Measurements from ENCODE around the gene CST1.
"Not testable (repeated sequence)": the region's sequence is repeated elsewhere in the genome, so short reads cannot be mapped to it uniquely, and the experiment has no call there.

CST1 gene

DNA sequence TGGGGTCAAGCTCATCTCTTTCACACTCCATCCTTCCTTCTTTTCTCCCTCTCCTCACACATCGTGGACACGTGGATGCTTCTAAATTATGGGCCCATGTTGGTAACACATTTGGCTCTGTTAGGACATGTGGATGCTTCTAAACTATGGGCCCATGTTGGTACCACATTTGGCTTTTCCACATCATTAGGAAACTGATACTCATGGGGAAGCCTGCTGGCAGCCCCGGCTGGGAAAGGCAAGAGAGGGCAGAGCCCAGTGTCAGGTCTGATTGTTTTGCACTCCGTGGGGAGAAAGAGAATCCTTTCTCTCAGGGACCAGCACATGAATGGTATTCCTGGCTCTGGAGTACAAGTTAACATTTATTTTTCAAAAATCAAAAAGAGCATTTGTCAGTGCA, 4.0 kb upstream of the CST1 start:
- no peak for DNase-seq (ENCODE audit: low spot score)

DNA sequence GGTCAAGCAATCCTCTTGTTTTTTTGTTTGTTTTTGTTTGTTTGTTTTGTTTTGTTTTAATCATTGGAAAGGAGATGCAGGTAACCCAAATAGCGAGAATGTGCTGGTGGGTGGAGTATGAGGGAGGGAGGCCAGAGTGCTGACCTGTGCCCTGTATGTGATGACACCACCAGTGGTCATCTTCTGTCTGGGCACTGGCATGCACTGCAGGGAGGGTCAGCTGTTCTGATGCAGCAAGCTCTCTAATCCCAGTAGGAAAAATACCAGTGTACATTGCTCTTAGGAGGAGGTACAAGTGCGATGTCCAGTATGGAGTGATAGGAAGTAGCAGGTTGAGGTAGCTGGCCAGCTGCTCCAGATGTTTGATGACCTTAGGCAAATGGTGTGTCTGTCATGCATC, 2.9 kb upstream of the CST1 start:
- no peak for DNase-seq (ENCODE audit: low spot score)

DNA sequence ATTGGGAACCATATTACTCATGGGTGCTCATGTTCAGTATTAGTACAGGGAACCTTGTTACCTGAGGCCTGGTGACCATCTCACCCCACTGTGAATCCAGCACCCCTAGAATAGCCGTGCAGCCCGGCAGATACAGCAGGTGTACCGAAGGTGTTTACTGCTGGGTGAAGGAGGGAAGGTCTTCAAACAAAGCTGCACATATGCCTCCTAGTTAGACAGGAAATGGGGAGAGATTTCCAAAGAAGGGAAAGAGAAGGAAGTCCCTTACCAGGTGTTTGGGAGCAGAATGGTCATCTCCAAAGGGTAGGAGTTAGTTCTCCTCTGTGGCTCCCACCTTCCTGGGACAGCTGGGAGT, 2.4 kb upstream of the CST1 start:
- DNase-seq (ENCODE audit: low spot score), result no peak

DNA sequence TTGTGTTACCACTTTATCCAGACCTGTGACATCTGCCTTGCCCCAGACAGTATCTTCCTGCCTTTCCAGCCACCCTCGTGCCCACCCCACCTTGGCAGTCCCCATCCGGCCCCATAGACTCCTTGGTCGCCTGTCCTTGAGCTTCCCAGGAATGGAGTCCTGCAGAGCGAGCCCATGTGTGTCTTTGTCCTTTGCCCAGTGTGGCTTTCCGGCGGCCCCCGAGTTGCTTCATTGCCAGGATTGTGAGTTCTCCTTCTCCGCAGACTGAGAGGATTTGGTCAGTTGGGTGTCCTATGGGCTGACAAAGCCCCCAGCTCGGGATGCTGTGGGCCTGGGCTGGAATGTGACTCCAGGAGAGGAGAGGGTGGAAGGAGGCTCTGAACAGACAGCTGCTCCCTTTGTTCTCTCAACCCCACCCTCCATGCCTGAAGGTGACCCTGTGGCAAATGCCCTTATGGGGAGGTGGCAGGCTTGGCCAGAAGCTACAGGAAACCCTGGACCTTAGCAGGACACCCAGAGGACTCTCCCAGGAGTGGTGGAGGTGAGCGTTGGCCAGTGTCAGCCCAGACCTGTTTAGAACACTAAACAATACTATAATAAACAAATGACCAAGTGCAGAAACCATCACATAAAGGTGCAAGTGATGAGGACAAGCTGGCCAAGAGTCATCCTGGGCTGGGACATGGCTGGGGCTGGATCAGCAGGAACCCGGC, 1.9 kb upstream of the CST1 start:
- no peak for DNase-seq (ENCODE audit: low spot score)

DNA sequence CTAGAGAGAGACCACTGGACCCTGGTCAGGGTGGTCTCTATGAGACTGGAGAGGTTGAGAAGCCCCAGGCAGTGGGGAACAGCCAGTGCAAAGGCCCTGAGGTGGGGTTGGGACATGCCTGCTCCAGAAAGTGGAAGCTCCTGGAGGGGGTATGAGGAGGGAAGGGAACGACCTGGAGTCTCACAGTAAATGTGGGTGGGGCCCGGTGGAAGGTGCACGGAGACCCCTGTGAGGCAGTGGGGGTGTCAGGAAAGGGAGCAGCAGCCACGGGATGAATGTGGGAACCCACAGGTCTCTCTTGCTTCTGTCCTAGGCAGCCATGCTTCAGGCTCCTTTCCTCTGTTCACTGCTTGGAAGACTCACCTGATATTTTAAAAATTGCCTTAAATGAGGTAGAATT, 1.3 kb upstream of the CST1 start:
- no peak for DNase-seq (ENCODE audit: low spot score)

DNA sequence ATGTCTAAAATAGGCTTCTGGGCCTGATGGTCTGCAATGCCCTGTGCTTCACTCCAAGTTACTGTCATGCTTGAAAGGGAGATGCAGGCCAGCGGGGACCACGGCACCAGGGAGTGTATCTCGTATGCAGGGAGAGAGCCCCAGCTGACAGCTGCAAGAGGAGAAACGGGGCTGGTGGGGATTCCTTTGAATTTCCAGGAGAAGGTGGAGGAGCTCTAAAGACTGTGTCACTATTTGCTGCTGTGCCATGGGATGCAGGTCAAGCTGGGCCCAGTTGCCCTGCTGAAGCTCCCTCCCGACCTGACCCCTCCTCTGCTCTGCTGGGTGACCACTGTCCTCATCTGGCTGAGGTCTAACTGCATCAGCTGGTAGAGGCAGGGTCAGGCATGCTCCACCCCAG, 989 bp downstream of the CST1 start:
- no peak for DNase-seq (ENCODE audit: low spot score)

DNA sequence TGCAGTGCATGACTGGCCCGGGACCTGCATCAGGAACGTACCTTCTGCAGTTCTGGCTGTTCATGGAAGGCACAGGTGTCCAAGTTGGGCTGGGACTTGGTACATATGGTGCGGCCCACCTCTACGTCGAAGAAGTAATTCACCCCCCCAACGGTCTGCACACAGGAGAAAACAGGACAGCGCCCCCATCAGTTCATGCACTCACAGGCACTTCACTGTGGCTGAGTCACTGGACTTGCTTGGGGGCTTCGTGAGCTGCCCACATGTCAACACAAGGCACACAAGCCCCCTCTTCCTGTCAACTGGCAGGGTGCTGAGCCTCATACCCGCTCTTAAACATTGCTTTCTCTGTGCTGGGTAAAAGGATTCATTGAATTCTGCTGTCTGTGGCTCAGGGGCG, 1.8 kb downstream of the CST1 start:
- not testable (repeated sequence) for DNase-seq (ENCODE audit: low spot score)

DNA sequence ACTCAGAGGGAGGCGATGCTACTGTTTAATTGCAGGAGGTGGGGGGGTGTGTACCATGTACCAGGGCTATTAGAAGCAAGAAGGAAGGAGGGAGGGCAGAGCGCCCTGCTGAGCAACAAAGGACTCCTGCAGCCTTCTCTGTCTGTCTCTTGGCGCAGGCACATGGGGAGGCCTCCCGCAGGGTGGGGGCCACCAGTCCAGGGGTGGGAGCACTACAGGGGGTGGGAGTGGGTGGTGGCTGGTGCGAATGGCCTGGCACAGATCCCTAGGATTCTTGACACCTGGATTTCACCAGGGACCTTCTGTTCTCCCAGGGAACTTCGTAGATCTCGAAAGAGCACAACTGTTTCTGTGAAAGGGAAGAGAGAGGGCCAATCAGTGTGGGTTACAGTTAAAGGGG, 3.2 kb downstream of the CST1 start:
- not testable (repeated sequence) for DNase-seq (ENCODE audit: low spot score)

DNA sequence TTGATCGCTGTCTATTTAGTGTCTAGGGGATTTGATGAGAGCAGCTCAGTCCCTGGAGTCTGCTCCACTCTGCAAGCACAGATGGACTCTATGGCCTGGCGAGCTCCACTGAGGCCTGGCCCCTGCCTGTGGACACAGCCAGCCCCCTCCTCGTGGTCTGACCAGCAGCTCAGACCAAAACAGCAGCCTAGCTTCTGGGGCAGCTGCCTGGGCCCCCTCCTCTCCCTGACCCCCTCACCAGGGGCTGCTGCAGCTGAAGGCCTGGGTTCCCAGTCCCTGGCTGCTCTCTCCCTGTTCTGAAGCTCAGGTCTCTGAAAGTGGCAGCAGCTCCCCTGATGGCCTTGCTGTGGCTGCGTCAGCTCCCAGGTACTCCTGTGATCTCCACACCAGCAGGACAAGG, 3.6 kb downstream of the CST1 start:
- not testable (repeated sequence) for DNase-seq (ENCODE audit: low spot score)

DNA sequence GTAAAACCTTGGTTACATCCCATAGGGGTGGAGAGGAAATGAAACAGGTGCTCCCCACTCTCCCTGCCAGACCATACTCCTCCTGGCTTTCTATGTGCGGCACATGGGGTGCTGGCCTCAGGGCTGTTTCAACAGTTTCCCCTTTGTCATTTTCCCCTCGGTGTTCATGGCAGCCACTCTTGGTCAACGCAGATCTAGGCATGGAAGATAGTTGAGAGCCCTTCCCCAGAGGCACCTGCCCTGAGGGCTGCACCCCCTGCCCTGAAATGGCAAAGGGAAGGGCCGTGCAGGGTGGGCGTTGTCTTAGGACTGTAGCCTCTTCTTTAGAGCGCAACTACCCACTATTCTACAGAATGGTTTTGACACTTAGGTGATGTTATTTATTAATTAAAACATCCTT, 4.4 kb downstream of the CST1 start:
- no peak for DNase-seq (ENCODE audit: low spot score)

DNA sequence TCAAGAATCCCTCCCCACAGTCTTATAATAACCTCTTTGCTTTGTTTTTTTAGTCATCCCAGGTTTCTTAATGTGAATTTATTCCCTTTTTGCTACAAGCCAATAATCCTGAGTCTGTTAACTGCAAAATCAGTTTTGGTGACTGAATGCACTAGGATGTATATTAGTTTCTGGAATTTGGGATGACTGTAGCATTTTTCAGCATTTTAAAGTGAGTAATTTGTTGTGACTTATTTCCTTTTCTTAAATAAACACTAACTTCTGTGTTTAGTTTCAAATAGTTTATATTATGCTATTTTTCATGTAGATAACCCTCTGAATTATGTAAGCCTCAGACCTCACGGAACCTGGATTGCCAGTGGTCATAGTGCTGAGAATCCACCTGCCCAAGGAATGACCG, 5.5 kb downstream of the CST1 start:
- no peak for DNase-seq (ENCODE audit: low spot score)

DNA sequence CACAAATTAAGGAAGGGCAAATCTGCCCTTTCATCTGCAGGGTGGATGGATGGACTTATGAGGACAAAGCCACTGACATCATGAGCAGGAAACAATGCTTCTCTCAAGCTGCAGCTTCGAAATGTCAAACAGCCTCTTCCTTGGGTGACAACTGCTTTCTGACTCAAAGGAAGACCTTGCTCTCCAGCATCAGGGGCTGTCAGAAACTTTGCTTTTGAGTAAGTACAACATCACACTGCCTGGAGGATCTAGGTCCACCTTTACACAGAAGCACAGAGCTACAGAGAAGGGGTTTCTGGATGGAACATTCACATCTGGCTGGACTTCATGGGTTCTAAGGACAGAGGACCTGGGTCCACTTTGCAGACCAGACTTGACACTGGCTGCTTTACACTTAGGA, 5.9 kb downstream of the CST1 start:
- no peak for DNase-seq (ENCODE audit: low spot score)

DNA sequence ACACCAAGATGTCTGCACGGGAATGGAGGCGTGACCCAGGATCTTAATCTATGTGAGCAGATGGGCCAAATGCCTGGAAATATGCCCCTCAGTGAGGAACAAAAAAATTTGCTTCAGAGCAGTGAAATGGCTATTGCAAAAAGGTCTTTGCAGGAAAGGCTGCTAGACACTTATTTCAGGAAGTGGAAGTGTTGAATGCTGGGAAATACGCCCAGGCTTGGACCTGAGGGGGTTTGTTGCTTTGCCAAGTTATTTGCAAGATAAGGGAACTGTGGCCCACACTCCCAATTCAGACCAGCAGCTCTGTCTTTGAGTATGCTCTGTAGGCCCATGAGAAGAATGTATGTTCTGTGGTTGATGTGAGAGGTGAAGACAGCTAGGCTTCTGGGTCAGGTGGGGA, 15.3 kb downstream of the CST1 start:
- not testable (repeated sequence) for DNase-seq (ENCODE audit: low spot score)

DNA sequence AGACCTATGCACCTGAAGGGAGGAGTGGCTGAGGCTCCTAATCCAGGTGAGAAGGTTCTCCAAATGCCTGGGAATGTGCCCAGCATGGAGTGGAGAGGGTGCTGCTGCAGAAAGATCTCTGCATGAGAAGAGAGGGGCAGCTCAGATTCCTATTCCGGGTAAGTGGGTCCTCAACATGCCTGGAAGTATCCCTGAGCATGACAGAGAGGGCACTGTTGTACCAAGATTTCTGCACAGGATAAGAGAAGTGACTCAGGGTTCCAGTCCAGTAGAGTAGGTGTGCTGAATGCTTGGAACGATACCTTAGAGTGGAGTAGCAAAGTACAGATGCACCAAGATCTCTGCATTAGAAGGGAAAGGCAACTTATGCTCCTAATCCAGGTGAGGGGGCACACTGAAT, 15.8 kb downstream of the CST1 start:
- DNase-seq (ENCODE audit: low spot score), result not testable (repeated sequence)

DNA sequence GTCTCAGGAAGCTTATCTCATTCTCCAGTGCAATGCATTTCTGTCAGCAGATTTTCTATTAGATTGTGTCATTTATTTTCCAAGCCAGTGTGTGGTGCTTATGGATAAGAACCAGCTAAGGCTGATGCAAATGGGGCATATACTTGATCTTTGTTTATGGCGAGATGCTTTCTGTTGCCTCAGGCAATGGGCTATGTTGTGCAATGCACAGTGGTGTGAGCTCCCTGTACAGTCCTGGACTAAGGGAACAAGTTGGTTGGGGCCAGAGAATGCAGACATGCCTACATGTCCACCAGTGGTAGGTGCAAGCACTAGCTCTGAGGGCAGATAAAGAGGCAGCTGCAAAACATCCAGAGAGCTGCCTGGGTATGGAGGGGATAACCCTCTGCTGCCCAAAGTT, 16.3 kb downstream of the CST1 start:
- not testable (repeated sequence) for DNase-seq (ENCODE audit: low spot score)

DNA sequence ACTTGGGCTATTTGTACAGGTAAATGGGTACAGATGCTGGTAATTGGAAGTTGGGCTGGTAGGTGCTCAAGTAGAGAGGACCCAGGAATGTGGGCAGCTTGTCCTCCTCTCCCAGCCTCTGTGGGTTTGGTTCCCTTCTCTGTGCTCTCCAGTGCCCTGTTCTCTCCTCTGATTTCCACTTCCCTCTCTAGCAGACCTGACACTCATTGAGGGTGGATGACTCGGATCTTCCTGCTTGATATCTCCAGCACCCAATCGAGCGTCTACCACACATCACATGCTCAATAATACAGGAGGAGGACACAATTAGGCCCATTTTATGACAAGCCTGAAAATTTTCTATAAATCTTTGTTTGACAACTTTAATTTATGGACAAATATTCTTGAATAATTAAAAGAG, 23.7 kb downstream of the CST1 start:
- no peak for DNase-seq (ENCODE audit: low spot score)

DNA sequence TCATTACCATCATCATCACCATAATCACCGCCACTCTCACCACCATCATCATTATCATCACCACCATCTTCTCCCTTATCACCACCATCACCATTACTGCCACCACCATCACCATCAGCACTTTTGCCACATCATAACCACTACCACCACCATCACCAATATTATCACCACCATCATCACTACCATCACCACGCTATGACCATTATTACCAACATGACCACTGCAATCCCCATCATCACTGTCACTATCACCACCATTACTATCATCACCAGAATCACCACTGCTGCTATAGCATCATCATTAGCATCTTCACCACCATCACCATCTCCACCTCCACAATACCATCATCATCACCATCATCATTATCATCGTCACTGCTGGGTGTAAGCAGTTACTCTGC, 25.6 kb downstream of the CST1 start:
- DNase-seq (ENCODE audit: low spot score), result no peak

DNA sequence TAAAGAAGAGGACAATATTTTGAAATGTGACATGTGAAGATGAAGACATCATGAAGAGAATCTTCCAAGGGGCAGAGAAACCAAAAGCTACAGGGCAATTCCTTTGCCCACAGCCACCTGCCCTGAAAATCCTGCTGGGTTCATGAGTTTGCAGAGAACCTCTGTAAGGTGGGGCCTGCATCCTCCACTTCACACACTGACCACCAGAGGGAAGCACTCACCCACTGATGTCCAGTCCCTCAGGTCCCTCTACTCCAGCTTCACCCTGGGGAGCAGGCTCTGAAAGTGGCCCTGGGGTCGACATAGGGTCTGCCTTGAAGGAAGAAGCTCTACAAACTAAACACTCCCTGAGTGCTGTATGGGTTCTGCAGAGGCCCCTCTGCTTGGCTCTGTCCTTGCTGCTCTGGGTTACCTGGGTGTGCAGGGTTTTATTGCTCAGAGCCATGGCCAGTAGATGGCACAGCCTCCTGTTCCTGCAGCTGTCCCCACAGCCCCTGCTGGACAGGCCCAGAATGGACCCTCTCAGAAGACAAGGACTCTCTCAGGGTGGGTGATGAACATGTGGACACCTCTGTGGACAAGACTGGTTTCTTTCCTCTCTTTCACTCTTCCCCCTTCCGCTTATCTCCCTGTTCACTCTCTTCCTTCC, 27.0 kb downstream of the CST1 start:
- not testable (repeated sequence) for DNase-seq (ENCODE audit: low spot score)

DNA sequence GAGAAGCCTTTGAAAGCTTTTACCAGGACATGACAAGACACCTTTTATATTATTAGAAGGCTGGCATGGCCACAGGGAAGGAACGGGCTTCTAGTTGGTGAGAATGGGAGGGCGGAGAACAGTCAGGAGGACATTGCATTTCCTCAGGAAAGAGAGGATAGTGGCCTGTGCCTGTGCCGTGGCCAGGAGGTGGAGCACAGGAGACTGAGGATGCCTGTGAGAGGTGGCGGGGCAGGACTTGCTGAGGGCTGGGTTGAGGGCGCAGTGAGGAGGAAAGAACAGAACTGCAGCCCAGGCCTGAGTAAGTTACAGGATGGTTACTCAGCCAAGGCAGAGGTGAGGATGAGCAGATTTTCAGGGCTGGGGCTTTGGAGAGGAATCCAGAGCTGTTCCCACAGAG, 27.9 kb downstream of the CST1 start:
- not testable (repeated sequence) for DNase-seq (ENCODE audit: low spot score)

DNA sequence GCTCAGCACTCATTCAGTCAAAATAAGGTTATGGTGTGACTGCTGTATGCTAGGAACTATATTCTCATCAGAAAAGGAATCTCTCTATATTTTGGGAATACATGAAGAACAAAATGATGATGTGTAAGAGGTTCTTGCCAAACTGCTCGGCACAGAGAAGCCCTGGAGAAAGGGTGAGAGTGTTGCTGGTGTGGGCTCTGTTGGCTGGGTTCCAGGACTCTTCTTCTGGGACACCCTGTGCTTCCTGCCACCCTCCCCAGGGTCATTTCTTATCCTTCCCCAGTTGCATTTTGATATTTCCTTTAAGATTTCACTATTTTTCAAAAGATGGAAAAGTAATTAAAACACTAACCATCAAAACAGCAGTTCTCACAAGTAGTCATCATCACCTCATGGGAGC, 28.8 kb downstream of the CST1 start:
- no peak for DNase-seq (ENCODE audit: low spot score)

DNA sequence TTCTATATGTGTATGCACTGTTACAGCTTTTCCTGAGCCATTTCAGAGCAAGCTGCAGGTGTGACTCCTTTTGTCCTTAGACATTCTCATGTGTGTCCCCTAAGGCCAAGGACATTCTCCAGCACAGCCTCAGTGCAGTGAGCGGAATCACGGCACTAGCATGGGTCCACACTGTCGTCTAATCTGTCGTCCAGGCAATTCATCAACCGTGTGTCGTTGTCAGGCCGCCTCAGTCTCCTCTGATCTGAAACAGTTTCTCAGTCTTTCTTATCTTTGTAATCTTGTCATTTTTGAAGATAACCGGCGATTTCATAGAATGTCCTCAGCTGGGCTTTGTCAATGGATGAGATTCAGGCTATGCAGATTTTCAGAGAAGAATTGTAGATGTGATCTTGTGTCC, 31.4 kb downstream of the CST1 start:
- DNase-seq (ENCODE audit: low spot score), result not testable (repeated sequence)

DNA sequence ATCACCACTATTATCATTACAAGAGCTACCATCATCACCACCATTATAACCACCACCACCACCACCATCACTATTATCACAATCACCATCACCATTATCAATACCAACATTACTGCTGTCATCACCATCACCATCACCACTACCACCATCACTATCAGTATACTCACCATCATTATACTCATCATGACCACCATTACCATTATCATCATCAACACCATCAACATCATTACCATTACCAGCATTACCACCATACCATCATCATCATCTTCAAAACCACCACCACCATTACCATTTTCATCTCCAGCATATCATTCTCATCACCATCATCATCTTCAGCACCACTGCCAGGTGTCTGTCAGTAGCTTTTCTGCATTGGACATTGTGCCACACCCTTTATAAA, 39.0 kb downstream of the CST1 start:
- DNase-seq (ENCODE audit: low spot score), result not testable (repeated sequence)

DNA sequence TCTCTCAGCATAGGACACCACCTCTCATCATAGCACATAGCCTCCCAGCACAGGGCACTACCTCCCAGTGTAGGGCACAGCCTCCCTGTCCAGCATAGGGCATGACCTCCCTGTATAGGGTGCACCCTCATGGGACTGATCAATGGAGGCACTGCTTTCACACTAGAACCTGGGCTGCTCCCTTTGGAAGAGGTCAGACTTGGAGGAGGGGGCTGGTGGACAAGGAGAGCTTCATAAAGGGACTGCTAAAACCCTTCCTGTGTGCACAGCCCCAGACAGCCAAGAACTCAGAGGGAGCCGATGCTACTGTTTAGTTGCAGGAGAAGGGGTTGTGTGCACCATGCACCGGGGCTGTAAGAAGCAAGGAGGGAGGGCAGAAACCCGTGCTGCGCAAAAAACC, 40.0 kb downstream of the CST1 start:
- DNase-seq (ENCODE audit: low spot score), result no peak

DNA sequence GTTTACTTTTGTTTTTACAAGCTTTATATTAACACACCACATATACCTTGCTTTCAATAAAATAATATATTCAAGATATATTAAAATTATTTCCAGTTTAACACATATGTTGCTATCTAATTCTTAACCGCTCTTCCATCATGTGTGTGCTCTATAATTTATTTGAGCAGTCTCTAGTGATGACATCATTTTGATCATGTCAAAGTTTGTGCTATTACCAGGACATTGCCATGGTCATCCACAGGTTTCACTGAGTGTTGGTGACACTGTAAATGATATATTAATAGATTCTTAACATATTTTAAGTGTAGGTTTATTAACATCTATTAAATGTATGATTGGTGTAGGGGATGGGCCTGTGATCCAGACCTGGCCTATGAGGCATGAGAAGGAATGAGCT, 44.8 kb downstream of the CST1 start:
- DNase-seq (ENCODE audit: low spot score), result no peak
